Astrocyte (in vitro differentiated cells and primary cell): ENCODE results near the gene FZD7.

Source experiments
- EZH2 ChIP-seq: IDR thresholded peaks from 2 replicates; pipeline ENCODE4 v1.6.1; 2012; ENCODE audit warnings: mild to moderate bottlenecking, low read length, inconsistent platforms; ENCODE audit not compliant: insufficient read depth
- TF ChIP-seq, protein P1 (sequence below): IDR thresholded peaks from 2 replicates; pipeline ENCODE4 v1.5.1; 2011; ENCODE audit warnings: low read depth, mild to moderate bottlenecking, inconsistent platforms, low read length, moderate library complexity; ENCODE audit not compliant: insufficient read depth

DNA sequence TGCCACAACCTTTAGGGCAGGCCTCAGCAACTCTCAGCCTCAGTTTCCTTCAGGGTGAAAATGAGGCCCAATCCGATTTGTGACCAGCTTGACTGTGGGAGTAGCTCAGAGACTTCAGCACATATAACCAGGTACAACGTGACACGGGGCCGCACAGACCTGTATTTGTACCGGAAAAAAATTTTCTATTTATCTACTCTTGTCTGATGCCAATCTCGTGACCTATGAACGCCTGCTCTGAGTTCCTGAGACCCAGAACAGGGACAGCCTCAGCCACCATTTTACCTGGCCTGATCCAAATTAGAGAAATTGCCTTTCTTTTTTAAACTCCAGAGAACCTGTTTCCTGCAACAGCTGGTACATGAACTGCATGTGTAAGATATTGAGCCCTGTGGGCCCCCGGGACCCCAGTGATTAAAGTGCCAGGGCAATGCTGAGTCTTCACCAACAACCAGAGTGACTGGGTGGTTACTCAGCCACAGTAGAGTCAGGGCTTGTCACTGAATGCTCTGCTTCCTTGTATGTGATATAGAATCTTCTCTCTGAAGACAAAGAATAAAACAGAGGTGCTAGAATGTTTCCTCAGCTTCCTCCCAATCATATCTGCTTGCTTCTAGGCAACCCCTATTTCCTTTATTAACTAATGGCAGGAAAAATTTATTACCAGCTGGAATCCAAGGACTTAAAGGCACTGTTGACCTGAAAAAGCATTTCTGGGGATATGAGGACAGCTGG lies 47.8 kb upstream of the FZD7 start:
- TF ChIP-seq, protein P1, sequence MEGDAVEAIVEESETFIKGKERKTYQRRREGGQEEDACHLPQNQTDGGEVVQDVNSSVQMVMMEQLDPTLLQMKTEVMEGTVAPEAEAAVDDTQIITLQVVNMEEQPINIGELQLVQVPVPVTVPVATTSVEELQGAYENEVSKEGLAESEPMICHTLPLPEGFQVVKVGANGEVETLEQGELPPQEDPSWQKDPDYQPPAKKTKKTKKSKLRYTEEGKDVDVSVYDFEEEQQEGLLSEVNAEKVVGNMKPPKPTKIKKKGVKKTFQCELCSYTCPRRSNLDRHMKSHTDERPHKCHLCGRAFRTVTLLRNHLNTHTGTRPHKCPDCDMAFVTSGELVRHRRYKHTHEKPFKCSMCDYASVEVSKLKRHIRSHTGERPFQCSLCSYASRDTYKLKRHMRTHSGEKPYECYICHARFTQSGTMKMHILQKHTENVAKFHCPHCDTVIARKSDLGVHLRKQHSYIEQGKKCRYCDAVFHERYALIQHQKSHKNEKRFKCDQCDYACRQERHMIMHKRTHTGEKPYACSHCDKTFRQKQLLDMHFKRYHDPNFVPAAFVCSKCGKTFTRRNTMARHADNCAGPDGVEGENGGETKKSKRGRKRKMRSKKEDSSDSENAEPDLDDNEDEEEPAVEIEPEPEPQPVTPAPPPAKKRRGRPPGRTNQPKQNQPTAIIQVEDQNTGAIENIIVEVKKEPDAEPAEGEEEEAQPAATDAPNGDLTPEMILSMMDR, result no peak
- TF ChIP-seq EZH2, result no peak
